CD4-positive, alpha-beta T cell treated with Interleukin-12 subunit alpha and Interleukin-12 subunit beta, for 1 hour (primary cell): ENCODE measurements around the gene ABTB2.

Source experiments
- DNase-seq: peaks from one replicate; pipeline ENCODE4 v3.0.0-alpha.2; 2020

ABTB2 gene

GRCh38 chr11:34160791-34161190 is 197.0 kb downstream of the ABTB2 start:
- no peak for DNase-seq

- DNase-seq = no peak
These were observed 197.6 kb downstream of the ABTB2 start for GRCh38 chr11:34160049-34160721.

- no peak for DNase-seq
These were observed 199.1 kb downstream of the ABTB2 start for GRCh38 chr11:34158661-34159060.

GRCh38 chr11:34157163-34157562 is 200.6 kb downstream of the ABTB2 start:
- no peak for DNase-seq

- no peak for DNase-seq
These were observed 202.1 kb downstream of the ABTB2 start for GRCh38 chr11:34155757-34156062.

GRCh38 chr11:34155057-34155756 is 202.6 kb downstream of the ABTB2 start:
- no peak for DNase-seq

- no peak for DNase-seq
These were observed 203.5 kb downstream of the ABTB2 start for GRCh38 chr11:34154059-34154875.

GRCh38 chr11:34151916-34152845 is 205.6 kb downstream of the ABTB2 start:
- no peak for DNase-seq

- no peak for DNase-seq
These were observed 206.6 kb downstream of the ABTB2 start for GRCh38 chr11:34151166-34151565.

- no peak for DNase-seq
These were observed 207.2 kb downstream of the ABTB2 start for GRCh38 chr11:34150494-34151151.

- no peak for DNase-seq
These were observed 208.0 kb downstream of the ABTB2 start for GRCh38 chr11:34149786-34150185.

GRCh38 chr11:34149274-34149673 is 208.5 kb downstream of the ABTB2 start:
- no peak for DNase-seq

- no peak for DNase-seq
These were observed 209.2 kb downstream of the ABTB2 start for GRCh38 chr11:34148504-34149165.

- no peak for DNase-seq
These were observed 210.2 kb downstream of the ABTB2 start for GRCh38 chr11:34147581-34147980.

- no peak for DNase-seq
These were observed 210.9 kb downstream of the ABTB2 start for GRCh38 chr11:34146866-34147265.

- no peak for DNase-seq
These were observed 211.4 kb downstream of the ABTB2 start for GRCh38 chr11:34146411-34146810.

- no peak for DNase-seq
These were observed 211.9 kb downstream of the ABTB2 start for GRCh38 chr11:34145847-34146381.

- no peak for DNase-seq
These were observed 212.7 kb downstream of the ABTB2 start for GRCh38 chr11:34145073-34145472.

- no peak for DNase-seq
These were observed 214.8 kb downstream of the ABTB2 start for GRCh38 chr11:34143048-34143447.

- DNase-seq = no peak
These were observed 217.7 kb downstream of the ABTB2 start for GRCh38 chr11:34140149-34140548.

GRCh38 chr11:34139346-34139745 is 218.5 kb downstream of the ABTB2 start:
- DNase-seq = no peak
